Prostate gland (tissue), 2 donors: ENCODE results near the gene CRTC3.

Source experiments
- POLR2A ChIP-seq: fragments of 450-650 bp; IDR thresholded peaks from one replicate; pipeline ENCODE4 v1.6.1; 2016; ENCODE audit warnings: antibody characterized with exemption, mild to moderate bottlenecking
- POLR2AphosphoS5 ChIP-seq: sonication (generic); formaldehyde crosslinking; IDR thresholded peaks from one replicate; pipeline ENCODE4 v1.6.1; 2017; ENCODE audit warnings: antibody characterized with exemption
- TF ChIP-seq, protein P1 (sequence below), 4 experiments: fragments of 200-600 bp in 2 of 4; fragments of 450-650 bp in 2 of 4; sonication (generic) in 2 of 4; IDR thresholded peaks; 1 replicate in 3 of 4; 2 replicates in 1 of 4; pipeline ENCODE4 v1.5.1; 2016 to 2019; ENCODE audit warnings: antibody characterized with exemption in 4 of 4, mild to moderate bottlenecking in 2 of 4, moderate library complexity in 2 of 4

DNA sequence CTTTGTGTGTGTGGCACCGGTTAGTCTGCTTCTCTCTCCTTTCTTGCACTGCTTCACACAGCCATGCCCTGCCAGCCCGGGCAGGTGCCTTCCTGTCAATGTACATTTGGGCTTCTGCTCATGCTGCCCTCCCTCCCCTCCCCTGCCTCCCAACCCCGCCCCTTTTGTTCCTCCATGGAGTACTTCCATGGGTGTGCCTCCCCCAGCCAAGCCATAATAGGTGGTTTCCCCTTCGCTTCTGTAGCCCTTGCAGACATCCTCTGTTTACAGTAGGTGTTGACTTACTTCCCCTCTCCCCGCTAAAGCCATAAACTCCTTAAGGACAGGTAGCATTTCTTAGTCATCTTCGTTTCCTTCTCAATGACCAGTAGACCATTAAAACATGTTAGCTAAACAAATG lies 31.8 kb upstream of the CRTC3 start:
- TF ChIP-seq, protein P1, sequence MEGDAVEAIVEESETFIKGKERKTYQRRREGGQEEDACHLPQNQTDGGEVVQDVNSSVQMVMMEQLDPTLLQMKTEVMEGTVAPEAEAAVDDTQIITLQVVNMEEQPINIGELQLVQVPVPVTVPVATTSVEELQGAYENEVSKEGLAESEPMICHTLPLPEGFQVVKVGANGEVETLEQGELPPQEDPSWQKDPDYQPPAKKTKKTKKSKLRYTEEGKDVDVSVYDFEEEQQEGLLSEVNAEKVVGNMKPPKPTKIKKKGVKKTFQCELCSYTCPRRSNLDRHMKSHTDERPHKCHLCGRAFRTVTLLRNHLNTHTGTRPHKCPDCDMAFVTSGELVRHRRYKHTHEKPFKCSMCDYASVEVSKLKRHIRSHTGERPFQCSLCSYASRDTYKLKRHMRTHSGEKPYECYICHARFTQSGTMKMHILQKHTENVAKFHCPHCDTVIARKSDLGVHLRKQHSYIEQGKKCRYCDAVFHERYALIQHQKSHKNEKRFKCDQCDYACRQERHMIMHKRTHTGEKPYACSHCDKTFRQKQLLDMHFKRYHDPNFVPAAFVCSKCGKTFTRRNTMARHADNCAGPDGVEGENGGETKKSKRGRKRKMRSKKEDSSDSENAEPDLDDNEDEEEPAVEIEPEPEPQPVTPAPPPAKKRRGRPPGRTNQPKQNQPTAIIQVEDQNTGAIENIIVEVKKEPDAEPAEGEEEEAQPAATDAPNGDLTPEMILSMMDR (IDR thresholded peaks at IDR 0.05): no peak
- TF ChIP-seq POLR2A (no peak), POLR2AphosphoS5 (peak; percentile 37)
